ENCODE data around the gene UBA6.

DNA sequence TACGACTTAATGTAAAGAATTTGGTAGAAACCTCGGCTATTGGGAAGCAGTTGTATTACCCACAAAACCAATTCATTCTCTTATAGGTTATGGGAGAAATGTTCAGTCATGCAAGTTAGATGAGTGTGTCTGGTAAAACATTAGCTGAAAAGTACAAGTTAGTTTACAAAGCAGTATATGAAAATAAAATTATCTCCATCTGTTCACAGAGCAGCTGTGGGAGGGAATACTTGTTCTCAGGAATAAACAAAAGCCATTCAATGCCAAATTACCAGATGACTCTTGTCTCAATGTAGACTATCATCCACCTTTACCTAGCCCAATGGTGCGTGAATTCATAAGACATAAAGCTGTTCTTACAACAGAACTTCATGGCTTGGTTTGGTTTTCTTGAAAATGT, 113.8 kb downstream of the UBA6 start:
- TF ChIP-seq, protein P1, sequence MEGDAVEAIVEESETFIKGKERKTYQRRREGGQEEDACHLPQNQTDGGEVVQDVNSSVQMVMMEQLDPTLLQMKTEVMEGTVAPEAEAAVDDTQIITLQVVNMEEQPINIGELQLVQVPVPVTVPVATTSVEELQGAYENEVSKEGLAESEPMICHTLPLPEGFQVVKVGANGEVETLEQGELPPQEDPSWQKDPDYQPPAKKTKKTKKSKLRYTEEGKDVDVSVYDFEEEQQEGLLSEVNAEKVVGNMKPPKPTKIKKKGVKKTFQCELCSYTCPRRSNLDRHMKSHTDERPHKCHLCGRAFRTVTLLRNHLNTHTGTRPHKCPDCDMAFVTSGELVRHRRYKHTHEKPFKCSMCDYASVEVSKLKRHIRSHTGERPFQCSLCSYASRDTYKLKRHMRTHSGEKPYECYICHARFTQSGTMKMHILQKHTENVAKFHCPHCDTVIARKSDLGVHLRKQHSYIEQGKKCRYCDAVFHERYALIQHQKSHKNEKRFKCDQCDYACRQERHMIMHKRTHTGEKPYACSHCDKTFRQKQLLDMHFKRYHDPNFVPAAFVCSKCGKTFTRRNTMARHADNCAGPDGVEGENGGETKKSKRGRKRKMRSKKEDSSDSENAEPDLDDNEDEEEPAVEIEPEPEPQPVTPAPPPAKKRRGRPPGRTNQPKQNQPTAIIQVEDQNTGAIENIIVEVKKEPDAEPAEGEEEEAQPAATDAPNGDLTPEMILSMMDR (IDR thresholded peaks at IDR 0.05): no peak
- TF ChIP-seq POLR2A (IDR thresholded peaks at IDR 0.05) (no peak), EP300 (IDR thresholded peaks at IDR 0.05) (no peak)
